GM10266 (cell line): ENCODE data around the gene PAK6.

ENCODE experiments used
- DNase-seq: peaks from one replicate; pipeline ENCODE4 v3.0.0; 2012; ENCODE audit errors: extremely low spot score
- CTCF ChIP-seq: IDR thresholded peaks from 2 replicates; pipeline ENCODE4 v1.5.1; 2012; ENCODE audit warnings: mild to moderate bottlenecking, low read depth; ENCODE audit not compliant: control insufficient read depth, insufficient read depth; ENCODE audit errors: missing control alignments

PAK6 gene

GRCh38 chr15:40256638-40257235, 17.9 kb downstream of the PAK6 start:
- TF ChIP-seq CTCF, result no peak
- no peak for DNase-seq

- TF ChIP-seq CTCF, result no peak
- DNase-seq, result no peak
Measured at GRCh38 chr15:40257656-40258450, 19.0 kb downstream of the PAK6 start.

GRCh38 chr15:40258544-40258943, 19.7 kb downstream of the PAK6 start:
- no peak for DNase-seq
- no peak for TF ChIP-seq CTCF

GRCh38 chr15:40259021-40259420, 20.2 kb downstream of the PAK6 start:
- no peak for TF ChIP-seq CTCF
- no peak for DNase-seq

- no peak for DNase-seq
- TF ChIP-seq CTCF, result no peak
Measured at GRCh38 chr15:40263024-40263754, 24.3 kb downstream of the PAK6 start.

GRCh38 chr15:40264321-40265153, 25.7 kb downstream of the PAK6 start:
- no peak for TF ChIP-seq CTCF
- no peak for DNase-seq

- DNase-seq, result no peak
- no peak for TF ChIP-seq CTCF
Measured at GRCh38 chr15:40265355-40265754, 26.5 kb downstream of the PAK6 start.
